WERI-Rb-1 (cell line): ENCODE results near the gene RECK.

Experiments used
- DNase-seq: peaks from one replicate; pipeline ENCODE4 v3.0.0-alpha.2; 2020
- H3K27ac ChIP-seq: fragments of 250-450 bp; sonication (Bioruptor Pico); 2 replicates; pipeline ENCODE4 v1.5.1; 2020; ENCODE audit warnings: mild to moderate bottlenecking, moderate library complexity
- H3K27me3 ChIP-seq: fragments of 250-450 bp; sonication (Bioruptor Pico); 2 replicates; pipeline ENCODE4 v1.5.1; 2021; ENCODE audit warnings: mild to moderate bottlenecking, low read depth, moderate library complexity; ENCODE audit not compliant: insufficient read depth, severe bottlenecking
- H3K36me3 ChIP-seq: fragments of 250-450 bp; sonication (Bioruptor Pico); 2 replicates; pipeline ENCODE4 v1.5.1; 2020; ENCODE audit warnings: mild to moderate bottlenecking, moderate library complexity
- H3K4me3 ChIP-seq: 2 replicates; pipeline ENCODE4 v1.5.1; 2011; ENCODE audit warnings: low read depth, mild to moderate bottlenecking, control low read depth, low read length
- H3K9me3 ChIP-seq: fragments of 250-450 bp; sonication (Bioruptor Pico); 2 replicates; pipeline ENCODE4 v1.5.1; 2021; ENCODE audit warnings: mild to moderate bottlenecking, moderate library complexity; ENCODE audit not compliant: severe bottlenecking
- CTCF ChIP-seq: IDR thresholded peaks from 2 replicates; pipeline ENCODE4 v1.5.1; 2011; ENCODE audit warnings: low read depth, mild to moderate bottlenecking, control low read depth, inconsistent platforms, low read length

Gene RECK

DNA sequence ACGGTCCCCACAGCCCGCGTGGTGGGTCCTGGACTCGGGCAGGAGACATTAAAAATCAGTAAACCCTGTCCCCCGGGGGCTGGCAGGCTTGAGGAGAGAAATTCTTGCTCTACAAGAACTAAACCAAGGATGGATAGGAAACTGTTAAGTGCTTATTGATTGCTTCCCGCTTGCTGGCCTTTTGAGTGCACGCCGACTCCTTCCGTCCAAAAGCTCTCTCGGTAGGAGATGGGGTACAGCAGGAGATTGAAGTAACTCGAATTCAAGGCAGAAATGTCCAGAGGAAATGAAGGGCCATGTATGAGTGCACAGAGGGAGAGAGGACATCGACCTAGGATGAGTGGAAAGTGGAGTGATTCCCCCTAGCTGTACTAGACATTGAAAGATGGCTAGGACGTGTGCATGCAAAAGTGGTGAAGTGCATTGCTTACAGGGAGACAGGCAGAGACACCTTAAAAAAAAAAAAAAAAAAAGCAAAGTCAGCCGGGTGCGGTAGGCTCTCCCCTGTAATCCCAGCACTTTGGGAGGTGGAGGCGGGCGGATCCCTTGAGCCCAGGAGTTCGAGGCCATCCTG, 923 bp downstream of the RECK start:
- no peak for DNase-seq
- peak overlapping the region; percentile 93 for H3K4me3 ChIP-seq
- H3K27me3 ChIP-seq = no peaks in the 10 kb centered on the region
- no peak overlapping the region; the same call in 1 of the 2 replicates for H3K27ac ChIP-seq
- no peak for TF ChIP-seq CTCF
- H3K36me3 ChIP-seq = no peaks in the 10 kb centered on the region
- no peaks in the 10 kb centered on the region for H3K9me3 ChIP-seq

DNA sequence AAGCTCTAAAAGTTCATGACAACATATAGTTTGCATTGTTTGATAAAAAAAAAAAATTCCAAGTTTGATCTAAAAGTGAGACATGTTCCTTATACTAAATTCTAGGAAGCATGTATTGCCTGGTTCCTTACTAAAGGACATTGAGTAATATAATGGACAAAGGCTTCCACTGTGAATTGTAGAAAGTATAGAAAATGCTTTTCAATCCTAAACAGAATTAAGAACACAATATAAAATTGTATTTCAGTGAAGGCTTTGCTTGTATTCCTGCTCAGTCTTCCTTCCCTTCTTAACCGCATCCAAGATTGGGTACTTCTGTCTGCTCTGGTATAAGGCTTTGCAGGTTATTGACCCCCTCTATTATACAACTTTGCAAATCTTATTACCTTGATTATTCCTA, 2.4 kb downstream of the RECK start:
- no peak for DNase-seq
- Histone ChIP-seq H3K27ac (no peak overlapping the region), H3K4me3 (no peak overlapping the region), H3K9me3 (peaks cover 3% of the 10 kb centered on the region), H3K36me3 (no peaks in the 10 kb centered on the region), H3K27me3 (no peaks in the 10 kb centered on the region)
- no peak for TF ChIP-seq CTCF

GRCh38 chr9:36039696-36040095, 3.0 kb downstream of the RECK start:
- no peak for DNase-seq
- peaks cover 3% of the 10 kb centered on the region for H3K9me3 ChIP-seq
- no peak for TF ChIP-seq CTCF
- no peak overlapping the region for H3K27ac ChIP-seq
- H3K27me3 ChIP-seq = no peaks in the 10 kb centered on the region
- no peaks in the 10 kb centered on the region for H3K36me3 ChIP-seq
- no peak overlapping the region for H3K4me3 ChIP-seq

DNA sequence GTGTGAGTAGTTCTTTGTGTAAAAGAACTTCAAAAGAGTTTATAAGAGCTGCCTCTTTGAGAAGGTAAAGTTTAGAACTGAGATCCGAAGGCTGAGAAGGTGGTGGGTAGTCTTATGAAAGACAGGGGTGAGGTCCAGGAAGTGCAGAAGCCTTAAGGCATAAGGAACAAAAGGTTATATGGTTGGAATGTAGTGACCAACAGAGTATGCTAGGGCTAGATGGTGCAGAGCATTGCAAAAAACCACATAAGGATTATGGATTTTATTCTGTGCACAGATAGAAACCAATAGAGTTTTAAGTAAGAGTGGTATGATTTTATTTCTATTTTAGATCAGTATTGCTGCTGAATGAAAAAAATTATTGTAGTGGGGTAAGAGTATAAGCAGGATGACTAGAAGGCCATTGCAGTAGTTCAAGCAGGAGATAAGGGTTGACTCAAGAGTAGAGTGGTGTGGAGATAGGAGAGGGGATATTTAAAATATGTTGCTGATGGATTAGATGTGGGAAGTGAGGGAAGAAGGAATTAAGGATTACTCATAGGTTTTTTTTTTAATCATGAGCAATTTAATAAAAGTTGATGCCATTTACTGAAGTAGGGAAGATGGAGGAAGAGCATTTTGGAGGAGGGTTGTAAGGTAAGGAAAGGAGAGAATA, 3.7 kb downstream of the RECK start:
- no peaks in the 10 kb centered on the region for H3K36me3 ChIP-seq
- peaks cover 3% of the 10 kb centered on the region for H3K9me3 ChIP-seq
- H3K4me3 ChIP-seq = no peak overlapping the region
- H3K27me3 ChIP-seq = no peaks in the 10 kb centered on the region
- DNase-seq = no peak
- no peak overlapping the region for H3K27ac ChIP-seq
- TF ChIP-seq CTCF = no peak

- no peaks in the 10 kb centered on the region for H3K36me3 ChIP-seq
- DNase-seq = no peak
- no peak overlapping the region for H3K4me3 ChIP-seq
- TF ChIP-seq CTCF = no peak
- H3K27ac ChIP-seq = no peak overlapping the region
- H3K9me3 ChIP-seq = peaks cover 3% of the 10 kb centered on the region
- H3K27me3 ChIP-seq = no peaks in the 10 kb centered on the region
Observed at GRCh38 chr9:36041506-36041905, 4.8 kb downstream of the RECK start.

DNA sequence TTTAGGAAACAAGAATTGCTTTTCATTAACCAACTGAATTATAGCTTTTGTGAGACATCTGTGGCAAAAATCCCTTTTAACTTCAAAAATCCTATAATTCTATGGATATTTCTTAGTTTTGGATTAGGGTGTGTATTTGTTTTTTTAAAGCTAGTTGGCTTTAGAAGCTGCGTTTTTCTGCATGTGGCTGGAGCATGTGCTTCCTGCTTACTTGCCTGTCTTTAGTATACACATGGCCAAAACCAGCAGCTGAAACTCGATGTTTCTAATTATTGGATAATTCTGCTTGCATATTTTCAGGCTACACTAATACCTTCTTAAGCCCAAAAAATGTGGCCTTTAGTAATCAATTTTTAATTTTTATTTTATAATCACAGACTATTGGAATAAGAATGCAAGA, 8.9 kb downstream of the RECK start:
- no peak for TF ChIP-seq CTCF
- Histone ChIP-seq H3K9me3 (peaks cover 3% of the 10 kb centered on the region), H3K4me3 (no peak overlapping the region), H3K27me3 (no peaks in the 10 kb centered on the region), H3K27ac (no peak overlapping the region), H3K36me3 (no peaks in the 10 kb centered on the region)
- DNase-seq = no peak
